ENCODE measurements around the gene TBX20.

- TF ChIP-seq CTCF (IDR thresholded peaks at IDR 0.05) (no peak), POLR2A (IDR thresholded peaks at IDR 0.05) (no peak)
Observed at GRCh38 chr7:35263396-35263795, 9.5 kb upstream of the TBX20 start.
